SK-N-SH (cell line): ENCODE measurements around the gene ORC5. TPM values are rescaled to one million over a fixed set of nuclear protein-coding genes. Genes with fewer than 3 reads are reported as not detected.

Experiments
- CTCF ChIA-PET: fragments of 300-600, 350-600 bp; formaldehyde crosslinking; extraction: SDS; loops from one replicate; lab custom pipeline; 2021; lab: Yijun Ruan, JAX
- POLR2A ChIA-PET: fragments of 350-600 bp; sonication (Branson Sonifier 250); formaldehyde crosslinking; extraction: SDS; loops from one replicate; lab custom pipeline; 2020; ENCODE audit warnings: antibody characterized with exemption, inconsistent platforms; lab: Yijun Ruan, JAX
- DNase-seq: peaks from one replicate; pipeline ENCODE4 v3.0.0; 2012
- H2AFZ ChIP-seq: fragments of 200-600 bp; sonication (generic); 2 replicates; pipeline ENCODE4 v1.8.1; 2016; ENCODE audit warnings: antibody characterized with exemption, mild to moderate bottlenecking, low read depth
- H3F3A ChIP-seq: fragments of 200-600 bp; sonication (generic); replicated peaks from 2 replicates; pipeline ENCODE3; 2016; ENCODE audit warnings: antibody characterized with exemption, mild to moderate bottlenecking; ENCODE audit not compliant: insufficient read depth
- H3K27ac ChIP-seq, 2 experiments: fragments of 200-500 bp in 1 of 2; fragments of 200-600 bp in 1 of 2; sonication (Bioruptor generic) in 1 of 2; sonication (generic), shearing (Covaris generic) in 1 of 2; 2 replicates each; pipeline versions ENCODE4 v1.5.1 to v1.6.1; 2014 to 2016; ENCODE audit warnings: low read depth in 2 of 2, inconsistent platforms in 1 of 2, low read length in 1 of 2, mild to moderate bottlenecking in 1 of 2, mixed read lengths in 1 of 2
- H3K27me3 ChIP-seq: fragments of 200-600 bp; sonication (generic), shearing (Covaris generic); 2 replicates; pipeline ENCODE4 v1.6.1; 2016; ENCODE audit warnings: mixed run types; ENCODE audit not compliant: insufficient read depth
- H3K36me3 ChIP-seq, 2 experiments: fragments of 200-500 bp in 1 of 2; fragments of 200-600 bp in 1 of 2; sonication (Bioruptor generic) in 1 of 2; sonication (generic) in 1 of 2; replicated peaks in 1 of 2; 2 replicates each; pipeline versions ENCODE3 to v1.5.1; 2014 to 2016; ENCODE audit warnings: low read length in 1 of 2, mild to moderate bottlenecking in 1 of 2; ENCODE audit not compliant: insufficient read depth in 2 of 2, control insufficient read depth in 1 of 2
- H3K4me1 ChIP-seq, 2 experiments: fragments of 200-500 bp in 1 of 2; fragments of 200-600 bp in 1 of 2; sonication (Bioruptor generic) in 1 of 2; sonication (generic), shearing (Covaris generic) in 1 of 2; 2 replicates each; pipeline versions ENCODE4 v1.5.1 to v1.6.1; 2014 to 2016; ENCODE audit warnings: low read depth in 1 of 2, low read length in 1 of 2, mixed run types in 1 of 2; ENCODE audit not compliant: insufficient read depth in 2 of 2, control insufficient read depth in 1 of 2
- H3K4me2 ChIP-seq: fragments of 200-600 bp; sonication (generic), shearing (Covaris generic); 2 replicates; pipeline ENCODE4 v1.6.1; 2017; ENCODE audit warnings: mixed run types
- H3K4me3 ChIP-seq, 2 experiments: fragments of 200-500 bp in 1 of 2; fragments of 200-600 bp in 1 of 2; sonication (Bioruptor generic) in 1 of 2; sonication (generic), shearing (Covaris generic) in 1 of 2; 2 replicates each; pipeline versions ENCODE4 v1.5.1 to v1.8.1; 2014 to 2016; ENCODE audit warnings: low read depth in 2 of 2, inconsistent platforms in 1 of 2, low read length in 1 of 2, mild to moderate bottlenecking in 1 of 2, mixed read lengths in 1 of 2, moderate library complexity in 1 of 2
- H3K79me2 ChIP-seq: fragments of 200-600 bp; sonication (generic); 2 replicates; pipeline ENCODE4 v1.8.1; 2017; ENCODE audit warnings: mild to moderate bottlenecking; ENCODE audit not compliant: insufficient read depth
- H3K9ac ChIP-seq: fragments of 200-600 bp; sonication (generic); 2 replicates; pipeline ENCODE4 v1.6.1; 2017; ENCODE audit warnings: mixed run types
- H3K9me2 ChIP-seq: fragments of 200-600 bp; sonication (generic); 2 replicates; pipeline ENCODE4 v1.6.1; 2017; ENCODE audit warnings: mixed run types
- H3K9me3 ChIP-seq: fragments of 200-600 bp; sonication (generic); 2 replicates; pipeline ENCODE4 v1.6.1; 2017; ENCODE audit warnings: mixed run types, mild to moderate bottlenecking, moderate library complexity
- H4K20me1 ChIP-seq: fragments of 200-600 bp; sonication (generic); 2 replicates; pipeline ENCODE4 v1.6.1; 2017; ENCODE audit warnings: mild to moderate bottlenecking, mixed run types; ENCODE audit not compliant: insufficient read depth
- EP300 ChIP-seq, 2 experiments: IDR thresholded peaks; 2 replicates each; pipeline versions ENCODE4 v1.4.0 to v1.6.1; 2012; ENCODE audit warnings: borderline replicate concordance in 1 of 2, low read depth in 1 of 2, low read length in 1 of 2
- FOSL2 ChIP-seq: IDR thresholded peaks from 2 replicates; pipeline ENCODE4 v1.4.0; 2012; ENCODE audit warnings: low read depth, mild to moderate bottlenecking, moderate library complexity, borderline replicate concordance
- FOXJ3 ChIP-seq: sonication (generic); formaldehyde crosslinking; IDR thresholded peaks from 2 replicates; pipeline ENCODE4 v1.5.1; 2020; ENCODE audit warnings: mild to moderate bottlenecking, missing genetic modification reagents
- FOXM1 ChIP-seq: IDR thresholded peaks from 2 replicates; pipeline ENCODE4 v1.4.0; 2012; ENCODE audit warnings: low read depth, mild to moderate bottlenecking
- GABPA ChIP-seq: IDR thresholded peaks from 2 replicates; pipeline ENCODE4 v1.4.0; 2012; ENCODE audit warnings: low read depth, mild to moderate bottlenecking
- GATA2 ChIP-seq: sonication (generic); formaldehyde crosslinking; IDR thresholded peaks from 2 replicates; pipeline ENCODE4 v1.5.0; 2020; ENCODE audit warnings: mild to moderate bottlenecking, missing genetic modification reagents
- IRF3 ChIP-seq: fragments of 150-350 bp; IDR thresholded peaks from 2 replicates; pipeline ENCODE4 v1.6.1; 2016; ENCODE audit warnings: mild to moderate bottlenecking, low read depth, low read length
- JUND ChIP-seq: IDR thresholded peaks from 2 replicates; pipeline ENCODE4 v1.4.0; 2012
- MAX ChIP-seq: IDR thresholded peaks from 2 replicates; pipeline ENCODE4 v1.4.0; 2012; ENCODE audit warnings: low read depth
- MEF2A ChIP-seq: IDR thresholded peaks from 2 replicates; pipeline ENCODE4 v1.4.0; 2012; ENCODE audit warnings: low read depth, borderline replicate concordance
- MXI1 ChIP-seq: IDR thresholded peaks from 2 replicates; pipeline ENCODE4 v1.6.1; 2012; ENCODE audit warnings: mild to moderate bottlenecking, low read depth, low read length, improper control_type of control experiment
- NRF1 ChIP-seq: IDR thresholded peaks from 2 replicates; pipeline ENCODE4 v1.6.1; 2012; ENCODE audit warnings: low read depth, mild to moderate bottlenecking, low read length
- PBX3 ChIP-seq: IDR thresholded peaks from 2 replicates; pipeline ENCODE4; 2012
- POLR2AphosphoS5 ChIP-seq: IDR thresholded peaks from 2 replicates; pipeline ENCODE4 v1.6.1; 2012; ENCODE audit warnings: low read depth, low read length
- RAD21 ChIP-seq: IDR thresholded peaks from 2 replicates; pipeline ENCODE4 v1.6.1; 2012; ENCODE audit warnings: mild to moderate bottlenecking, low read length
- RFX5 ChIP-seq: IDR thresholded peaks from 2 replicates; pipeline ENCODE4 v1.6.1; 2012; ENCODE audit warnings: mild to moderate bottlenecking, improper control_type of control experiment, low read length
- TAF1 ChIP-seq: IDR thresholded peaks from 2 replicates; pipeline ENCODE4 v1.6.1; 2012; ENCODE audit warnings: low read depth, mild to moderate bottlenecking, low read length, moderate library complexity, borderline replicate concordance
- TCF12 ChIP-seq: IDR thresholded peaks from 2 replicates; pipeline ENCODE4 v1.4.0; 2012
- USF1 ChIP-seq: IDR thresholded peaks from 2 replicates; pipeline ENCODE4 v1.4.0; 2012; ENCODE audit warnings: low read depth, borderline replicate concordance
- USF2 ChIP-seq: fragments of 150-350 bp; IDR thresholded peaks from 2 replicates; pipeline ENCODE4 v1.6.1; 2017; ENCODE audit warnings: antibody characterized with exemption, low read length, low read depth, borderline replicate concordance
- YY1 ChIP-seq: IDR thresholded peaks from 2 replicates; pipeline ENCODE4 v1.4.0; 2012; ENCODE audit warnings: low read depth, mild to moderate bottlenecking
- ZBTB33 ChIP-seq: IDR thresholded peaks from 2 replicates; pipeline ENCODE4 v1.4.0; 2012; ENCODE audit warnings: low read depth, borderline replicate concordance
- WGBS: methylation state at CpG from one replicate; pipeline ENCODE4 v1.1.6; 2017; ENCODE audit warnings: low lambda C conversion rate; 5-methylcytosine and 5-hydroxymethylcytosine counted together
- polyA plus RNA-seq, 3 experiments: library from polyadenylated mRNA; depleted of rRNA; stranded (reverse); fragments of >200 nt; gene quantifications; 2 replicates each; pipeline ENCODE4 v1.2.3, GENCODE V29; 2012

ORC5 gene
- polyA plus RNA-seq, 1 of the 3 experiments (the other 2 are of a cell fraction), result 4.7 TPM

- Histone ChIP-seq H3K9me3 (no peaks in the 10 kb centered on the region), H2AFZ (no peak overlapping the region), H3K4me1 (peaks cover 0 to under 1% of the 10 kb centered on the region in 2 experiments; a peak in 1 of 4 replicates), H4K20me1 (no peaks in the 10 kb centered on the region), H3K4me2 (no peak overlapping the region), H3K4me3 (no peak overlapping the region), H3K27ac (no peak overlapping the region), H3K9me2 (no peaks in the 10 kb centered on the region), H3K79me2 (no peaks in the 10 kb centered on the region), H3K9ac (no peak overlapping the region)
- no peak for DNase-seq
- CTCF ChIA-PET, result interaction anchor here (1.0 to 2.4 kb wide), 7 partner anchors 42 to 696 kb away, joined by 3 to 8 read pairs (median 4); no protein-coding TSS in a partner anchor
- POLR2A ChIA-PET, result no interaction called here
- TF ChIP-seq GATA2 (no peak), EP300 (IDR thresholded peaks at IDR 0.05; ENCODE audit: borderline replicate concordance in 1 of 2, low read depth in 1 of 2, low read length in 1 of 2) (no peak), MXI1 (no peak), YY1 (no peak), MAX (no peak), RFX5 (no peak), TAF1 (no peak), FOSL2 (no peak), FOXJ3 (CRISPR knock-in tag) (no peak), FOXM1 (no peak), JUND (no peak), TCF12 (no peak), ZBTB33 (no peak), USF2 (no peak)
- TF ChIP-seq, all 33 proteins: peak for 0
- 12% methylated on average over 1 of the region's 1 CpG for WGBS
- Histone ChIP-seq H3K27me3 (0 out of 2 replicates have a peak, but pooled peaks cover 3% of the 10 kb centered on the region), H3K36me3 (no peaks in the 10 kb centered on the region), H3F3A (peaks cover 4% of the 10 kb centered on the region)
Observed at GRCh38 chr7:104225451-104225850, 17.6 kb upstream of the ORC5 start.

- no peaks in the 10 kb centered on the region for H4K20me1 ChIP-seq
- POLR2A ChIA-PET, result no interaction called here
- 7% methylated on average over 4 of the region's 4 CpGs for WGBS
- TF ChIP-seq JUND, result no peak
- TF ChIP-seq USF1, result no peak
- TF ChIP-seq IRF3, result no peak
- no peak for TF ChIP-seq RAD21
- no peak for TF ChIP-seq NRF1
- TF ChIP-seq TCF12, result no peak
- TF ChIP-seq PBX3, result no peak
- TF ChIP-seq GABPA, result no peak
- TF ChIP-seq USF2, result no peak
- no peak for TF ChIP-seq EP300 (IDR thresholded peaks at IDR 0.05; ENCODE audit: borderline replicate concordance in 1 of 2, low read depth in 1 of 2, low read length in 1 of 2)
- no peak for TF ChIP-seq MEF2A
- TF ChIP-seq POLR2AphosphoS5, result no peak
Observed at GRCh38 chr7:104217620-104218019, 9.8 kb upstream of the ORC5 start.

More at GRCh38 chr7:104217620-104218019, 9.8 kb upstream of the ORC5 start:
- Histone ChIP-seq H3K27ac (no peak overlapping the region), H3F3A (no peaks in the 10 kb centered on the region), H3K4me1 (no peaks in the 10 kb centered on the region), H3K9ac (no peak overlapping the region), H3K27me3 (no peaks in the 10 kb centered on the region), H3K9me2 (no peaks in the 10 kb centered on the region), H3K36me3 (no peaks in the 10 kb centered on the region), H3K4me2 (no peak overlapping the region), H2AFZ (no peak overlapping the region), H3K9me3 (no peaks in the 10 kb centered on the region; the same call in 1 of the 2 replicates), H3K4me3 (no peak overlapping the region), H3K79me2 (no peaks in the 10 kb centered on the region)
- DNase-seq, result no peak
- CTCF ChIA-PET, result interaction anchor here (1.4 to 1.7 kb wide), 2 partner anchors 22 to 630 kb away, joined by 4 to 6 read pairs; no protein-coding TSS in a partner anchor
